Measurements from ENCODE around the gene MSANTD3.

DNA sequence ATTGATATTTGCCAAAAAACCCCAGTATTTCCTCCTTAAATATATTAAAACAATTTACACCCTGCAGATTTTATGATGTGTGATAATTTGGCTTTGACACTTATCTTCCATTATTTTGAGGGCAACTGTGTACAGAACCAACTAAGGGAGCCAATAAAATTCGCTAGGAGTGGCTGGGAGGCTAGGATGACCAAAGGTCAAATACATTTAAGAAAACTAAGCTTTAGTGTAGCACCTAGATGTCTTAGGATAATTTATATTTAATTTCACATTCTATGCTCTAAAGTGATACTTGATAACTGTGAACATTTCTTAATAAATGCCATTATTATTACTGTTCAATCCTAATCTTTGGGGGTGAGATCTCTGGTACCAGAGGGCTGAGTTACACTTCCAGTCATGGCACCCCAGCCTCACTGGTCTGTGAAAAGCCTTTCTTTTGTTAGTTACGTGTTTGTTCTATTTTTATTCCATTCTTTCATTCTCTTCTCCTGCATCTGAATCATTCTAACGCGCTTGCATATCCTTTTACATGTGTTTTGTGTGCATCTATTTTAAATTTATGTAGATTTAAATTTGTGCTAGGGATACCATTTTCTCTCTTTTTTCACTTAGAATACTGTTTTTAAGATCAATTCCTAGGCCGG lies 19.1 kb downstream of the MSANTD3 start:
- TF ChIP-seq POLR2A (IDR thresholded peaks at IDR 0.05; ENCODE audit: low read length) (no peak), GATA1 (IDR thresholded peaks at IDR 0.05; ENCODE audit: low read depth, low read length) (no peak)

Data from erythroblast (primary cell).